ENCODE results near the gene IBTK.

IBTK gene

GRCh38 chr6:82176616-82177015 is 70.9 kb downstream of the IBTK start:
- H3F3A ChIP-seq (ENCODE audit: control insufficient read depth, insufficient read depth), result no peaks in the 10 kb centered on the region
- no peaks in the 10 kb centered on the region for H3K9me2 ChIP-seq (replicated peaks; ENCODE audit: control insufficient read depth, low read length)
- H3K9me3 ChIP-seq (ENCODE audit: control insufficient read depth, insufficient read depth, low read length), result no peaks in the 10 kb centered on the region
- H3K4me1 ChIP-seq (ENCODE audit: control insufficient read depth, low read length), result no peaks in the 10 kb centered on the region
- H3K27me3 ChIP-seq (ENCODE audit: control insufficient read depth, low read length), result no peaks in the 10 kb centered on the region
- H3K4me2 ChIP-seq (ENCODE audit: low read length), result no peak overlapping the region
- no peaks in the 10 kb centered on the region for H4K20me1 ChIP-seq (ENCODE audit: control insufficient read depth, insufficient read depth, low read depth, low read length)
- no peak overlapping the region for H3K4me3 ChIP-seq (ENCODE audit: low read length)
- TF ChIP-seq EZH2phosphoT487 (IDR thresholded peaks at IDR 0.05; ENCODE audit: borderline replicate concordance, low read length) (no peak), CTCF (IDR thresholded peaks at IDR 0.05; ENCODE audit: low read depth, low read length, poor library complexity, severe bottlenecking) (no peak)
- H3K36me3 ChIP-seq (ENCODE audit: control insufficient read depth, low read length), result peaks cover 56% of the 10 kb centered on the region
- no peak overlapping the region for H3K27ac ChIP-seq (ENCODE audit: low read depth, low read length)
- H3K79me2 ChIP-seq (ENCODE audit: control insufficient read depth, low read length), result no peaks in the 10 kb centered on the region

GRCh38 chr6:82172594-82172993 is 75.0 kb downstream of the IBTK start:
- Histone ChIP-seq H3K9me2 (replicated peaks; ENCODE audit: control insufficient read depth, low read length) (no peaks in the 10 kb centered on the region), H3K4me3 (ENCODE audit: low read length) (no peak overlapping the region), H3K4me2 (ENCODE audit: low read length) (no peak overlapping the region), H3K79me2 (ENCODE audit: control insufficient read depth, low read length) (no peaks in the 10 kb centered on the region), H3K27me3 (ENCODE audit: control insufficient read depth, low read length) (no peaks in the 10 kb centered on the region), H4K20me1 (ENCODE audit: control insufficient read depth, insufficient read depth, low read depth, low read length) (no peaks in the 10 kb centered on the region), H3K27ac (ENCODE audit: low read depth, low read length) (no peak overlapping the region), H3K4me1 (ENCODE audit: control insufficient read depth, low read length) (no peaks in the 10 kb centered on the region), H3K9me3 (ENCODE audit: control insufficient read depth, insufficient read depth, low read length) (no peaks in the 10 kb centered on the region), H3K36me3 (ENCODE audit: control insufficient read depth, low read length) (peaks cover 62% of the 10 kb centered on the region), H3F3A (ENCODE audit: control insufficient read depth, insufficient read depth) (no peaks in the 10 kb centered on the region)
- TF ChIP-seq CTCF (IDR thresholded peaks at IDR 0.05; ENCODE audit: low read depth, low read length, poor library complexity, severe bottlenecking), result no peak
- no peak for TF ChIP-seq EZH2phosphoT487 (IDR thresholded peaks at IDR 0.05; ENCODE audit: borderline replicate concordance, low read length)

DNA sequence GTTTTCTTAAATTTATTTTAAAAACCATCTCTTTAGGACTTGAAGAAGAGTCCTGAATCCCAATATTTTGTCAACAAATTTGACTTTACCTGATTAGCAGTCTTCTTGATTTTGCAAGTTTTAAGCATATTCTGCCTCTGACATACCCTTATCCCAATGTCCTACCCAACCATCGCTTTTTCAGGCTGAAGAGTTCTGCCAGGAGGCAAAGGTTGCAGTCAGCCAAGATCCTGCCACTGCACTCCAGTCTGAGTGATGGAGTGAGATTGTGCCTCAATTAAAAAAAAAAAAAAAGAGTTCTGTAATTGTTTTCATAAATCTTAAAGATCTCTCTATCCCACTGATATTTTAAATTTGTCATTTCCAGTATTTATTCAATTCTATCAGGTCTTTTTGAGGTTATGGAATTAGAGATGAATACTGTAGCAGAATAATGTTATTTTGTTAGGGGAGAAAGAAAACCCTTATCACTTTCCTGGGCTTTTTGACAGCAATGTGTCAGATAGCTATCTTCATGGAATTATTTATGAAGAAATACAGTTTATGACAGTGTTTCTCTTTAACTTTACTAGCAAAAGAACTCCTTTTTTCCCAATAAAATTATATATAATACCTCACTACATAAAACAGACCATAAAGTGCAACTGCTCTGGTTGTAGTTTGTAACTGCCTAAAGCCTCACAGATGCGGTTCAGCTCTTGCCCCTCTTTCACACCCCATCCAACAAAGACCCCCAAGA is 78.2 kb downstream of the IBTK start:
- Histone ChIP-seq H3K9me3 (ENCODE audit: control insufficient read depth, insufficient read depth, low read length) (no peaks in the 10 kb centered on the region), H3K4me2 (ENCODE audit: low read length) (no peak overlapping the region), H3K36me3 (ENCODE audit: control insufficient read depth, low read length) (peaks cover 47% of the 10 kb centered on the region), H3K27ac (ENCODE audit: low read depth, low read length) (no peak overlapping the region), H3K4me1 (ENCODE audit: control insufficient read depth, low read length) (no peaks in the 10 kb centered on the region), H3K27me3 (ENCODE audit: control insufficient read depth, low read length) (no peaks in the 10 kb centered on the region), H3K4me3 (ENCODE audit: low read length) (no peak overlapping the region), H3K79me2 (ENCODE audit: control insufficient read depth, low read length) (no peaks in the 10 kb centered on the region), H3K9me2 (replicated peaks; ENCODE audit: control insufficient read depth, low read length) (no peaks in the 10 kb centered on the region), H4K20me1 (ENCODE audit: control insufficient read depth, insufficient read depth, low read depth, low read length) (no peaks in the 10 kb centered on the region), H3F3A (ENCODE audit: control insufficient read depth, insufficient read depth) (no peaks in the 10 kb centered on the region)
- no peak for TF ChIP-seq EZH2phosphoT487 (IDR thresholded peaks at IDR 0.05; ENCODE audit: borderline replicate concordance, low read length)
- TF ChIP-seq CTCF (IDR thresholded peaks at IDR 0.05; ENCODE audit: low read depth, low read length, poor library complexity, severe bottlenecking), result no peak

Measured in DOHH2 (cell line).